ENCODE measurements around the gene GNG12.

DNA sequence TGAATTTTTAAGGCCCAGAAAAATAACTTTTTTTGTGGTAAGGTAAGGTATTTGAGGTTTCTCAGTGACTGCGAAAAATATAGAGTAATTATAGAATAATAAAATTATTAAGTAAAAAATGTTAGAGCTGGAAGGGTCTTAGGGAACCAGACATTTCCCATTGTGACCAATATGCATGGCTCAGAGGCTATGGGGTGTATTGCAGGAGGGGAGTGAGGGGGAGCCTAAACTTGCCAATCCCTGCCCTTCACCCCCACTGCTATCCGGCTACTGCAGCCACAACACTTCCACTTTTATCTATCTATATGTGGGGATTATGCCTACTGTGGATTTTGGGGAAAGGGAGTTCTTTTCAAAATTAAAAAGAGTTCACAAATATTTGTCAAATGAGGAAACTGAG is 155.9 kb downstream of the GNG12 start:
- TF ChIP-seq CTCF (IDR thresholded peaks at IDR 0.05) (no peak), POLR2A (IDR thresholded peaks at IDR 0.05) (no peak)

Measured in testis (tissue), 2 donors.